ENCODE measurements around the gene UBE2D3. TPM values are rescaled to one million over a fixed set of nuclear protein-coding genes. Genes with fewer than 3 reads are reported as not detected.

The UBE2D3 gene
- total RNA-seq, 1 donor from 2014 or later = 227 TPM

DNA sequence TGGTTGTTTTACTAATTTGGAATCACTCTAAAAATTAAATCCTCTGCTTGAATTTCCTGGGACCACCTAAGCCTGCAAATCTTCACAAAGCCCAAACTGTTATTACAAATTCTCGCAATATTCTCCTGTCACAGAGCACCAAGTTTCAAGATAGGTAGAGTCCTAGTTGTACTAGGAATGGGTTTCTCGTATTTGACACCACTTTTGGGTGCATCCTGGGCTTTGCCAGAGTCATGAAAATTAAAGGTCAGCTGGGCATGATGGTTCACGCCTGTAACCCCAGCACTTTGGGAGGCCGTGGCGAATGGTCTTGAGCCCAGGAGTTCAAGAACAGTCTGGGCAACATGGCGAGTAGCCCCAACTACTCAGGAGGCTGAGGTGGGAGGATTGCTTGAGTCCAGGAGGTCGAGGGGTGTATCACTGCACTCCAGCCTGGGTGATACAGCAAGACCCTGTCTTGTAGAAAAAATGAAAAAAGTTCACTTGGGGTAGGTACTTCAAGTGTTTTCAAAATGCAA is 36.0 kb downstream of the UBE2D3 start:
- no peak for DNase-seq

DNA sequence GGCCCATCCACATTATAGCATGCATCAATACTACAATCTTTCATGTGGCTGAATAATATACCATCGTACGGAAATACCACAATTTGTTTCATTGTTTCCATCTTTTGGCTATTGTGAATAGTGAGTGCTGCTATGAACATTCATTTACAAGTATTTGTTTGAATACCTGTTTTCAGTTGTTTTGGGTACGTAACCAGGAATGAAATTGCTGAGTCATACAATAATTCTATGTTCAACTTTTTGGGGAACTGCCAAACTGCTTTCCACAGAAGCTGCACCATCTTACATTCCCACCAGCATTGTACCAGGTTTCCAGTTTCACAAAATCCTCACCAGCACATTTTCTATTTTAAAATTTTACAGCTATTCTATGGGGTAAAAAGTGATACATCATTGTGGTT is 38.0 kb downstream of the UBE2D3 start:
- DNase-seq = no peak

DNA sequence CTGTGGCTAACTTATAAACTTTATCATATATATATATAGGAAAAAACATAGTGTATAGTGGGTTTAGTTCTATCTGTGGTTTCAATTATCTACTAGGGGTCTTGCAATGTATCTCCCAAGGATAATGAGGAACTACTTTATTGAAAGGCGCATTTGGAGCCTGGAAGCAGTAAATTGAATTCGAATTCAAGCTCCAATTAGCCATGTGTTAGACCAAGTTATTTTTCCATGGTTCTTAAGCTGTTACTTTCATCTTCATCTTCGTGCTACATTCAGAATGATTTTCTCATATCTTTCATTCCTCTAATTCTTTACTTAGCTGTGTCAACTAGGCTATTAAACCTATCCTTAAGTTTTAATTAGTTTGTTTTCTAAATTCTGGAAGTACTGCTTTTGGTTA is 39.4 kb downstream of the UBE2D3 start:
- DNase-seq = no peak

DNA sequence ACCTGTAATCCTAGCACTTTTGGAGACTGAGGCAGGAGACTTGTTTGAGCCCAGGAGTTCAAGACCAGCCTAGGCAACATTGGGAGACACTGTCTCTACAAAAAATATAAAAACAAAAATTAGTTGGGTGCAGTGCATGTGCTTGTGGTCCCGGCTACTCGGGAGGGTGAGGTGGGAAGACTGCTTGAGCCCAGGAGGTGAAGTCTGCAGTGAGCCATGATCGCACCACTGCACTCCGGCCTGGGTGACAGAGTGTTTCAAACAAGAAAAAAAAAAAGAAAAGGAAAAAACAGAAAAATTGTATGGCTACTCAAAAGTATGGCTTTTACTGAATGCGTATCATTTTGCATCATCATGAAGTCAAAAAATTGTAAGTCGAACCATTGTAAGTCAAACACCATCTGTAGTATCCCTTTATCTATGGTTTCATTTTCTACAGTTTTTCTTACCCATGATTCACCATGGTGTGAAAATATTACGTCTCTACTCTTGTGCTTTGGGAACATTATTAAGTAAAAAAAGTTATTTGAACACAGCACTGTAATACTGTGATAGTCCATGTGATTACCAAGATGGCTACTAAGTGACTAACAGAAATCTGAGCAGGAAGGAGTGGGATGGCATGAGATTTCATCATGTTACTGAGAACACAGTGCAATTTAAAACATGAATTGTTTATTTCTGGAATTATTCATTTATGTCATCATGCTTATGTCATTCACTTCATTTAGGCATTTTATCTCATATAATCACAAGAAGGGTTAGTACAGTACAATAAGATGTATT is 40.1 kb downstream of the UBE2D3 start:
- no peak for DNase-seq

DNA sequence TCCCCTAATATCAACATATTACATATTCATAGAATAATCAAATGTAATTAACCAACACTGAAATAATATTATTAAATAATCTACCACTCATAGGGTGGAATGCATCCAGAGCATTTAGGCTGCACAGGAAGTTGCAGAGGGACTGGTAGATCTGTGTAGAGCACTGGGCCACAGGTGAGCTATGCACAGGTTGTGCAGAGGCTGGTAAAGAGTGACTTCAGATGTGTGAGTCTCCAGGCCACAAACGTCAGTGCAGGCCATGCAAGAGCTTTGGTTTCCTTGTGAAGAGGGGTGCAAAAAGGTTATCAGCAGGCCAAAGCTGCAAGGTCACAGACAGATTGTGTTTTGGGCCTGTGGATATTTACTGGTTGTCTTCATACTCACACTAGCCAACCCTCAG is 41.1 kb downstream of the UBE2D3 start:
- DNase-seq = no peak

DNA sequence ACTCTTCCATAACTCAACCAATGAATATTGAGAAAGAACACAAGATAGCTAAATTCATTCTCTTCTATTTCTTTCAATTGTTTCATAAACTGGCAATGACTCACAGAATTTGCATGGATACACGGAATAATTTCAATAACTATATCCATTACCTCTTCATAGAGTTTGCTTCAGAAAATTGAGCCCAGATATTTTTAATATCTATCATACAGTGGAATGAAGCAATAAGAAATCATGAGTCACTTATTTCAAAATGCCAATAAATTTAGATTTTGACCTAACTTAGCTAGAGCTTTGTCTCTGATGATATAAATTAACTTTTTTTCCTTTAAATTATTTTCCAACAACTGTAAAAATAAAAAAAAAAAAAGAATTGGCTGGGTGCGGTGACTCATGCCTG is 44.3 kb downstream of the UBE2D3 start:
- DNase-seq = no peak

DNA sequence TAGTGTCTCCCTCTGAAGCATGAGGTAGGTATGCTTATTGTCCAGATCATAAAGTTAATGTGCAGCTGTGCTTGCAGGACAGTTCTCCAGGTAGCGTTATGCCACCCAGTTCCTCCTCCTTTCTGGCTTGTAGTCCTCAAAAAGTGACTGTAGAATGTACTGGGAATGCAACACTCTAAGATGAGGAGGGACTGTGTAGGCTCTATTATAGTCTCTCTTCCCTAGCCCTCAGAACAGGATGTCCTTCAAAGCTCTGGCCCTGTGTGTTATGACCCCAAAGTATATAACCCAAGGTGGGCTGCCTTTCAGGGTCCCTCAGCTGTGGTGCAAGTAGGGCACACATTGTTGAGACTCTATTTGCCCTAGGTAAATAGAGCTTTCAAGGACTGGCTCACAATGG is 45.8 kb downstream of the UBE2D3 start:
- no peak for DNase-seq

DNA sequence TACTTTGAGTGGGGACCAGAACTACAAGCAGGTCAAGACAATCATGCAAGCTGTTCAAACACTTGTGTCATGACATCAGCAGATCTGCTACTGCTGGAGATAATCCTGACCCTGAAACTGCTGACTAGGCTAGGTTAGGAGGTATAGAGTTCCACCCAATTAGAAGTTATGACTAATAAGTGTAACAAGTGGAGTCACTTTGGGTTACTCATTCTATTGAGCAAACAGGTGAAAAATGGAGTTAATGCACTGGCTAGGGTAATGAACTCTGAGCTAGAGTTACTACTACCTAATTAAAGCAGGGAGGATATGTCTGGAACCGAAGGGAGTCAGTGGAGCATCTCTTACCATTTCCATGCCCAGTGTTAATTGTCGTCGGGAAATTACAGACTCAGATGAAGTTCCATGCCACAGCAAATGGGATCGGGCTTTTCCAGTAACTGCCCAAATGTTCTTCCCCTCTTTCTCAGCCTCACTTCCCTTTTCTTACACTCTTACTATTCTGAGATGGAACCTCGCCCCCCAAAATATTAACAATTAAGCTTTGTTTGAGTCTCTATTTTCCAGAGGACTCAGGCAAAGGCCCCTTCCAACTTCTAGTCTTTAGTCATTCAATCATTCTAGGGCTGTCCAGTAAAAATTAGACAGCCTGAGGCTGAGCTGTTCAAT is 46.7 kb downstream of the UBE2D3 start:
- DNase-seq = no peak

DNA sequence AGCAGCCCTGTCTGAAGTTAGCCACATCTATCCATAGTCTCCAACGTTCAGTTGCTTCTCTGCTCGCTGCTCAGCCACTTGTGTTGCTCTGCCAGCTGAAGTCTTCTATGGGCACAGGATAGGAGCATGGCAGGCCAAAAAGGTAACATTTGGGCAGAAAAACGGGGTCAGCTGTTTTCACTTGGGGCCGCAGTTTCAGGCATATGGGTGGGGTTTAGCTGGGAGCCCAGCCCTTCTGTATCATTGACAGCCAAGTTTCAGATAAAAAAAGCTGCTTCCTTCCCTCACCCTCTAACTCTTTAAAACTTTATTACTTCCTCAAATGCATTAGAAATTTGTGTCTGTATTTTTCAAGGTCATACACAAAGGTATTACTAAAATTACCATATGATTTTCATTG is 48.1 kb downstream of the UBE2D3 start:
- DNase-seq = no peak

DNA sequence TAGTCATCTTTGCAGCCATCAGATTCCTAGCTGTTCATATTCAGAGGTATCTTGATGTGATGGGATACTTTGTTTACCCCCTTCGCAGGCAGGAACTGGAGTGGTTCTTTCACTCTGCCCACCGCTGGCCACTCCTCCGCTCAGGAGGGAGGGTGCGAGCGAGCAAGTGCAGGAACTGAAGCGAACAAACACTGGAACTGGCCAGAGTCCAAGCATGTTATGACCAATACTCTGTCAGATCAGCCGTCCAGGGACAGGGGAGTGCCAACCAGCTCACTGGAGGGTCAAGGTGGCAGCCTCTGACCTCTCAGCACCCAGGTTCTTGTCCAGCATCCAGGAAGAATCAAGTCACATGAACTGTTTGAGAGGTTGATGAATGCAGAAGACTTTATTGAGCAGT is 48.6 kb downstream of the UBE2D3 start:
- DNase-seq = no peak

DNA sequence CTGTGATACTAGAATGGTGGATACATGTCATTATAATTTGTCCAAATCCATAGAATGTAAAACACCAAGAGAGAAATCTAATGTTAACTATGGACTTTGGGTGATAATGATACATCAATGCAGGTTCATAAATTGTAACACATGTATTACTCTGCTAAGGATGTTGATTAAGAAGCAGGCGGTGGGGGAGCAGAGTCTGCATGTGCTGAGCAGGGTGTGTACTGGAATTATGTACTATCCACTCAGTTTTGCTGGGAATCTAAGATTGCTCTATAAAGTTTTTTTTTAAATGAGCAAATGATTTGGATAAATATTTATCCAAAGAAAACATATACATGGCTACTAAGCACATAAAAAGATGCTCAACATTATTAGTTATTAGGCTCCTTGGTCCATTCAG is 51.5 kb downstream of the UBE2D3 start:
- DNase-seq = no peak

DNA sequence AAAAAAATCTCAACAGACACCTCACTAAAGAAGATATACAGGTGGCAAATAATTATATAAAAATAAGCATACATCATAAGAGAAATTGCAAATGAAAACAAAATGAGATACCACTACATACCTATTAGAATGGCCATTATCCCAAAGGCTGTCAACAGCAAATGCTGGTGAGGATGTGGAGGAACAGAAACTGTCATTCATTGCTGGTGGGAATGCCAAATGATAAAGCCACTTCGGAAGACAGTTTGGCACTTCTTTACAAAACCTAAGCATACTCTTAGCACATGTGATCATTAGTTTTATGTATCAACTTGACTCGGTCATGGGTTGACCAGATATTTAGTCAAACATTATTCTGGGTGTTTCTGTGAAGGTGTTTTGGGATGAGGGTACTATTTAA is 53.1 kb downstream of the UBE2D3 start:
- no peak for DNase-seq

DNA sequence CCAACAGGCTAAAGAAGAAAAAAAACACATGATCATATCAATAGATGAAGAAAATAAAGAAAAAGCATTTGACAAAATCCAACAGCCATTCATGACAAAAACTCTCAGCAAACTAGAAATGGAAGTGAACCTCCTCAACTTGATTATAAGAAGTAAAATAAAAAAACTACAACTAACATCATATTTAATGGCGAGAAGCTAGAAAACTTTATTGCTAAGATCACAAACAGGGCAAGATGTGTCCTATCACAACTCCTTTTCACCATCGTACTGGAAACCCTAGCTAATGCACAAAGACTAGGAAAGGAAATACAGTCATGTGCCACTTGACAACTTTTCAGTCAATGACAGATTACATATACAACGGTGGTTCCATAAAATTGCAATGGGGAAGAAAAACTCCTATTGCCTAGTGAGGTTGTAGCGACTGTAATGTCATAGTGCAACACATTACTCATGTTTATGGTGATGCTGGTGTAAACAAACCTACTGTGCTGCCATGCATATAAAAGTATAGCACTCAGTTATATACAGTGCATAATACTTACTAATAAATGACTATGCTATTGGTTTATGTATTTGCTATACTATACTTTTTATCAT is 54.5 kb downstream of the UBE2D3 start:
- no peak for DNase-seq

DNA sequence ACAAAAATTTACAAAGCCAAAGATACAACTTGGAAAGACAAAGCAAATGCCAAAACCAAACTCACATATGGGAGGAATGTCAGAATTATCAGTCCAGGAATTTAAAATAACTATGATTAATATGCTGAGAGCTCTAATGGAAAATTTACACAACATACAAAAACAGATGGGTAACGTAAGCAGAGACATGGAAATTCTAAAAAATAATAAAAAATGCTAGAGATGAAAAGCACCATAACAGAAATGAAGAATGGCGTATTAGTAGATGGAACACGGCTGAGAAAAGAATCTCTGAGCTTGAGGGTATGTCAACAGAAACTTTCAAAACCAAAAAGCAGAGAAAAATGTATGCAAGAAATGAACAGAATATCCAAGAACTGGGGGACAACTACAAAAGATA is 62.5 kb downstream of the UBE2D3 start:
- no peak for DNase-seq

DNA sequence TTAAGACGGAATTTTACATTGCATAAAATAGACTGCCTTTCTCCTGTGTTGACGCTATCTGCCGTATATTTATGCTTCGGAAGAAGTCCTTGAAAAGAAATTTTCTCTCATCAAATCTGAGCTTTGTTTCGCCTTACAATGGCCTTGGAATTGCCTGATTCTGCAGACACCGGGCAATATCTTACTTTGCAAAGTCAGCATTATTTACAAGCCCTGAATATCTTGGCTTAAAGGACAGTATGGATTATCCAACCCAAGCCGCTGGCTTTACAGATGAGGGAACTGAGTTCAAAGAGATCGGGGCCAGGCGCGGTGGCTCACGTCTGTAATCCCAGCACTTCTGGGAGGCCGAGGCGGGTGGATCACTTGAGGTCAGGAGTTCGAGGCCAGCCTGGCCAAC is 65.4 kb downstream of the UBE2D3 start:
- DNase-seq = no peak

DNA sequence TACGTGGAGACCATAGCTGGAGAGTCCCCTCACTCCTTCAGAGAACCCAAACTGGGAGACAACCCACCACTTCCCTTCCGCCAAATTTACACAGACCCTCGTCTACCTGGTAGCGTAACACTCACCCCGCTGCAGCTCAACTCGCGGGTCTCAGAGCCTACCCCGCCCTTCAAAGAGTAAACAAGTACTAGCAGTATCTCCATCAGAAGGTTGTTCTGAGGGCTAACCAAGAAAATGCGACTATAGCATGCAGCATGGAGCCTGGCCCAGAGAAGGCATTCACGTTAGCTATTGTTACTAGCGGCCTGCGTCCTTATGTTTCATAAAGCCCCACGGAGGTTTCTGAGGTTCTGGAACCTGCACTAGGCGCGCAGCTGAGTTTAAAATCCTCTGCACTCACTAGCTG is 66.1 kb downstream of the UBE2D3 start:
- no peak for DNase-seq

DNA sequence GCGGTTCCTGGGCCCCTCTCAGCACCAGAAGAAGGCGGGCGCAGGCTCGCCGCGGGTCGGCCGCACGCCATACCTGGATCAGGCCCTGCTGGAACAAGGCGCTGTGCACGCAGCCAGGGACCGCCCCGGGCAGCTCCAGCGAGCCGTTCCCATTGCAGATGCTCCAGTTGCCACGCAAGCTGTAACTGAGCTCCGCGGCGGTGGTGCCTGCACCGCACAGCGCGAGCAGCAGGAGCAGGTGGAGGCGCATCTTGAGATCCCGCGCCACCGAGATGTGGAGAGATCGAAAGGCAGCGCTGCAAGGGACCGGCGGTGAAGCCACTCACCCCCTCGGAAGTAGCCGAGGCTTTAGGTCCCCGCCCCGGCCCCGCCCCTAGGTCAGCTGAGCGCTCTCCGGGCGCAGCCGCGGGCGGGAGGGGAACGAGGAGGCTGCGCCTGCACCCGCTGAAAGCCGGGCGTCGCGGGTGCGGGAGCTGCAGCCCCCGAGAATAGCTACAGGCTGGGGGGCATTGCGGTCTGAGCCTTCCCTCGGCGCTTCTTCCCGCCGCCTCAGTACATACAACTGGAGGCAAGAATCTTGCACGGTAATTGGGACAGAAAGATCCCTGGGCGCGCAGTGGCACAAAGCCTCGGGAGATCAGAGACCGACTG is 66.6 kb downstream of the UBE2D3 start, which contains the start of gene MANBA:
Gene MANBA (minus strand): TSS at position 324 of the 651 bp plus-strand sequence. CDS start 74 bp downstream, at position 250.
- DNase-seq = peak; percentile 74

DNA sequence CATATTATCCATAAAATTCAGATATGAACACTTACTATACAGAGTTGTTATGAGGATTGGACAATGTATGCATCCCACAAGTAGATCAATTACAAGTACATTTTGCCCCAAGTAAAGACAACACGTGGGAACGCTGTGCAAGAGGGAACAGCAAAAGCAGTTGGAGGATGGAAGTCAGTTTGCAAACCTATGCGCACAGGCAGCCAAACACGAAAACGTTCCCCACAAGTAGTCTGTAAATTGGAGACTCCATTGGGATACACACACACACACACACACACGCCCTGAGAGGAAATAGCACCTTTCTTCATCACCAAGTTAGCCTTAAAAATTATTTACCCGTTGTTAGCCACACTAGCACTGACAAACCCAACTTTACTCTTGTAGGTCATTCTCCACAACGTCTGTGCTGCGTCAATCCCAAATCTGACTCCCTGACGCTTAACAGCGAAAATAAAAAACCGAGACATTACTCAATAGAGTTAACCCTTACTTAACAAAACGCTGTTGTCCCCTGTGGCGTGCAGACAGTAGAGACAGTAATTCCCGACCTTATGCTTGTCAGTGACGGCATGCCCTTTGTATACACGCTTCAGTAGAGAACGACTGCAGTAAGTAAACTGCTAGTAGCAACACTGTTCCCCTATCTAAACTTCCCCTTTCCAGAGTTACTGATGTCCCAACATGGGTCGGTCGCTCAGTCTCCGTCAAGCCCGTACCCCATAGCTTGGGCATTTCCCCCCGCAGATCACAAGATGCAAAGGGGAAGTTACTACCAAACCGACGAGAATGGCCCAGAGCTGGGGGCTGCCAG is 67.3 kb downstream of the UBE2D3 start:
- DNase-seq = peak; percentile 41

DNA sequence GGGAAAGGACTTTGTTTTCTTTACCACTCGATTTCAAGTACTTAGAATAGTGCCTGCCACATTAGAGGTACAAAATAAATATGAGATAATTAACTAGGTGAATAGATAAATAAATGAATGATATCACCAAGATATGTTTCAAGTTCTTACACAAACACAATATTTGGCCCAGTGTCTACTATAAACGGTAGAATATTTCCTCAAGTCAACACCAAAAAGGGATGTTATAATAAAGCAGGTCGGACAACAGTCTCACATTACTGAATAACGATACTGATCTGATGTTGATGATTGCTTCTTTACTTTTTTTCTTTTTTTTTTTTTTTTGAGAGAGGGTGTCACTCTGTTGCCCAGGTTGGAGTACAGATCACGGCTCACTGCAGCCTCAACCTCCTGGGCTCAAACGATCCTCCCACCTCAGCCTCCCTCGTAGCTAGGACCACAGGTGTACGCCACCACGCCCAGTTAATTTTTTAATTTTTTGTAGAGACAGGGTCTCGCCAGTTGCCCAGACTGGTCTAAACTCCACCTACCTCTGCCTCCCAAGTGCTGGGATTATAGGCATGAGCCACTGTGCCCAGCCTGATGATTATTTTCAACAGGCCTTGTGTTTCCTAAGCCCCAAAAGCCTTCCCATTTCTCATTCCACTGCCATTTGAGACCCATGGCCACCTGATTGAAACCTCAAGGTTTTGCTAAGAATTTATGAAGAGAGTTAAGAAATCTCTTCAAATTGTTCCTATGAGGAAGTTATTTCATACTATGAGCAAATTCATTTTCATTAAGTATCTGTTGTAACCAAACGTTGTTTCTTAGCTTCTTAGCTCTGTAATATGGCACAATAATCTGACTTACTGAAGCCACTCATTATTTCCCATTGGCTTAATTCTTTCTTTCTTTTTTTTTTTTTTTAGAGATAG is 68.8 kb downstream of the UBE2D3 start:
- DNase-seq = no peak

DNA sequence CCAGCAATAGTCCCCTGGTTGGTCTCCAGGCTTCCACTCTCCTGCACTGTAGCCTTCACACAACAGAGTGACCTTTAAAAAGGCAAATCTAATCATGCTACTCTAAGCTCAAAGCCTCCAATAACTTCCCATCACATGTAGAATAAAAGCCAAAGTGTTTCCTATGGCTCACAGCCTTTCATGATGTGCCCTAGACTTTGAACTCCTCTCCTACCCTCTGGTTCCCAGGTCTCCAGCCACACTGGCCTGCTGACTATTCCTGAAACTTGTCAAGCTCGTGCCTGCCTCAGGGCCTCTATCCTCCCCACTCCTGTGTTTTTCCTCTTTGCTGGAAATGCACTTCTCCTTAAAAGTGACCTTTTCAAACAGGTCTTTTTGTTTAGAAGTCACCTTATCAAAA is 69.7 kb downstream of the UBE2D3 start:
- no peak for DNase-seq

DNA sequence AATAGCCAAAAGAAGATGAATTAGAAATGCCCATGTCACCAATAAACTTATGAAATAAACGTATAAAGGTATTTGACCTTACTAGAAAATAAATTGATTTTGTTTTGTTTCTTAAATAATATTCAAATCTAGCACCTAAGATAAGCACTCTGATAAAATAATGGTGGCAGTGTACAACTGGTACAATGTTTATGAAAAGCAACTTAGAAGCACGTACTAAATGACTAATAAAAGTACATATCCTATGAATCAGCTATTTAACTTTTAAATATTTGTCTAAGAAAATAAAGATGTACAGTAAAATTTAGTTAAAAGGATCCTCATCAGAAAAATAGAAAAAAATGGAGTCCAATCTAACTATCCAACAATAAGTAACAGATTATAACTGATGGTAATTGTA is 73.3 kb downstream of the UBE2D3 start:
- DNase-seq = no peak

All from skin of body (tissue), 2 donors.